Gastroesophageal sphincter (tissue), 4 donors: ENCODE results near the gene ADAMTS17. TPM values are rescaled to one million over a fixed set of nuclear protein-coding genes. Genes with fewer than 3 reads are reported as not detected.

Experiments used
- ATAC-seq: fragments of 150-250 bp; one replicate; pipeline ENCODE4 v1.9.1; 2016; ENCODE audit warnings: mild to moderate bottlenecking, moderate library complexity
- H3K27ac ChIP-seq, 4 donors: fragments of 200-600 bp; sonication (generic) in 3 of 4; 1 replicate in 3 of 4; 2 replicates in 1 of 4; pipeline ENCODE4 v1.5.1; 2016 to 2019
- H3K27me3 ChIP-seq: fragments of 200-600 bp; sonication (generic); one replicate; pipeline ENCODE4 v1.5.1; 2019
- H3K36me3 ChIP-seq, 2 donors: fragments of 200-600 bp; sonication (generic); one replicate each; pipeline ENCODE4 v1.5.1; 2019; ENCODE audit warnings: control low read depth in 1 of 2
- H3K4me1 ChIP-seq, 3 donors: fragments of 200-600 bp; sonication (generic); 1 replicate in 2 of 3; 2 replicates in 1 of 3; pipeline ENCODE4 v1.5.1; 2016 to 2019; ENCODE audit warnings: control low read depth in 2 of 3
- H3K4me3 ChIP-seq, 2 donors: fragments of 200-600 bp; sonication (generic); one replicate each; pipeline ENCODE4 v1.5.1; 2019; ENCODE audit warnings: mild to moderate bottlenecking in 1 of 2, moderate library complexity in 1 of 2
- H3K9me3 ChIP-seq, 3 donors: fragments of 200-600 bp; sonication (generic); one replicate each; pipeline ENCODE4 v1.5.1; 2017 to 2019; ENCODE audit warnings: control low read depth in 2 of 3
- EP300 ChIP-seq: sonication (generic); formaldehyde crosslinking; IDR thresholded peaks from one replicate; pipeline ENCODE4 v1.6.1; 2017; ENCODE audit warnings: antibody characterized with exemption, mild to moderate bottlenecking
- POLR2A ChIP-seq, 2 donors: fragments of 450-650 bp; IDR thresholded peaks; one replicate each; pipeline ENCODE4 v1.6.1; 2017; ENCODE audit warnings: antibody characterized with exemption in 2 of 2, mild to moderate bottlenecking in 2 of 2, moderate library complexity in 1 of 2
- POLR2AphosphoS5 ChIP-seq: sonication (generic); formaldehyde crosslinking; IDR thresholded peaks from one replicate; pipeline ENCODE4 v1.6.1; 2017; ENCODE audit warnings: antibody characterized with exemption
- WGBS, 2 donors: methylation state at CpG; one replicate each; pipeline ENCODE4 v1.1.5; 2018; ENCODE audit warnings: low coverage in 1 of 2; 5-methylcytosine and 5-hydroxymethylcytosine counted together
- total RNA-seq, 4 donors: library from RNA; depleted of rRNA; stranded (reverse); fragments of >200 nt; gene quantifications; one replicate each; pipeline ENCODE4 v1.1.0, GENCODE V29; 2016
- TF ChIP-seq, protein P1 (sequence below), 4 experiments: fragments of 200-600 bp in 2 of 4; fragments of 450-650 bp in 2 of 4; sonication (generic) in 1 of 4; IDR thresholded peaks; one replicate each; pipeline ENCODE4 v1.5.1; 2017 to 2019; ENCODE audit warnings: antibody characterized with exemption in 4 of 4, mild to moderate bottlenecking in 2 of 4, moderate library complexity in 2 of 4

Gene ADAMTS17
- total RNA-seq, 4 donors from 2014 or later: 4.9 to 14.0 (median 11.3) TPM

DNA sequence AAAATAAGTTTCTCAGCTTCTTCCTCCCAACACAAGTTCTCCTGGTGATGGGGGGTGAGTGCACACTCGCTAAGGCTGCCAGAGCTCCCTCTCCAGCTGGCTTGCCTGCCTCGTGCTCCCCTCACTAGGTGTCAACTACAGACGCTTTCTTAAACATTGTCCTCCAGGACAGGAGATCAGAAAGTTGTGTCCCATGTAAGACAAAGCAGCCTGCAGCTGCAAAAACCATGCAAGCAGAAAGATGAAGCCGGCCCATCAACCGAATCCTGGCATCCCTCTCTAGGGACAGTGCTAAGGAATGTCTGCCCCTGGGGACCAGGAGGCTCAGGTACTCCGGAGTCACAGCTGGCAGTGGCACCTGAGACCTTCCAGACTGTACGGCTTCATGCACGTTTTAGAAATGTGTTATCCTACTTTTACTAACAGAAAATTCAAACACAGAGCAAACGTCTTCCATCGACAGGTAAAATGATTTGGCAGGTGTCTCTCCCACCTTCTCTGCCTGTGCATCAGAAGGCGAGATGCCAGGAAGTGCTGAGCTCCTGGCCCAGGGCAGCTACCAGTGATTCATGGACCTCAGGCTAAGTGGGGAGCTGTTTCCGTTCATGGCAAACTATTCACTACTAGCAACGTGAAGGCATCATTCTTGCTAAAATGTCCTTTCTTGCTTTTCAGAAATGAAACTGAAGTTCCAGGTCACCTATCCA is 246.1 kb downstream of the ADAMTS17 start:
- ATAC-seq: no peak
- 83% methylated on average over 10 of the region's 13 CpGs; no CpG with 5 or more reads in 1 of the 2 donors for WGBS, 2 donors
- TF ChIP-seq, protein P1, sequence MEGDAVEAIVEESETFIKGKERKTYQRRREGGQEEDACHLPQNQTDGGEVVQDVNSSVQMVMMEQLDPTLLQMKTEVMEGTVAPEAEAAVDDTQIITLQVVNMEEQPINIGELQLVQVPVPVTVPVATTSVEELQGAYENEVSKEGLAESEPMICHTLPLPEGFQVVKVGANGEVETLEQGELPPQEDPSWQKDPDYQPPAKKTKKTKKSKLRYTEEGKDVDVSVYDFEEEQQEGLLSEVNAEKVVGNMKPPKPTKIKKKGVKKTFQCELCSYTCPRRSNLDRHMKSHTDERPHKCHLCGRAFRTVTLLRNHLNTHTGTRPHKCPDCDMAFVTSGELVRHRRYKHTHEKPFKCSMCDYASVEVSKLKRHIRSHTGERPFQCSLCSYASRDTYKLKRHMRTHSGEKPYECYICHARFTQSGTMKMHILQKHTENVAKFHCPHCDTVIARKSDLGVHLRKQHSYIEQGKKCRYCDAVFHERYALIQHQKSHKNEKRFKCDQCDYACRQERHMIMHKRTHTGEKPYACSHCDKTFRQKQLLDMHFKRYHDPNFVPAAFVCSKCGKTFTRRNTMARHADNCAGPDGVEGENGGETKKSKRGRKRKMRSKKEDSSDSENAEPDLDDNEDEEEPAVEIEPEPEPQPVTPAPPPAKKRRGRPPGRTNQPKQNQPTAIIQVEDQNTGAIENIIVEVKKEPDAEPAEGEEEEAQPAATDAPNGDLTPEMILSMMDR (IDR thresholded peaks at IDR 0.05): no peak
- TF ChIP-seq POLR2AphosphoS5: no peak

DNA sequence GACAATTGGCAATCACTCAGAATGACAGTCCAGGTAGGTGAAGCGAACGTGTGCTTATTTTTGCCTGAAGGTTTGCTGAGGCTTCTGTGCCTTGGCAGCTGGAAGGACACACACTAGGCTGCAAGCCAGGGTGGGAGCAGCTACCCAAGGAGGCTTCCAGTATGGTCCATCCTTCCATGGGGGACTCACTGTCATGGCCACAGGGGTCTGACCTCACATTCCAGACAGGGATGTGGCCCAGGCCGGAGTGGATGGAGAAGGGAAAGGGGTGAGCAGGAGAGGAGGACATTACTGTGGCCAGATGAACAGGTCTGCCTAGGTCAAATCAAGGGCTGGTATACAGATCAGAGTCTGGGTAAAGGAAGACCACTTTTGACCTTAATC is 247.7 kb downstream of the ADAMTS17 start:
- TF ChIP-seq POLR2A (IDR thresholded peaks at IDR 0.05): no peak
- TF ChIP-seq EP300: no peak
- TF ChIP-seq, protein P1 (IDR thresholded peaks at IDR 0.05): no peak
- no peak for TF ChIP-seq POLR2AphosphoS5
- Histone ChIP-seq H3K36me3 (peaks cover 0 to 26% of the 10 kb centered on the region in 2 donors), H3K4me1 (no peaks in the 10 kb centered on the region), H3K27ac (no peak overlapping the region), H3K27me3 (no peaks in the 10 kb centered on the region), H3K4me3 (no peak overlapping the region), H3K9me3 (no peaks in the 10 kb centered on the region)
- 89% methylated on average over 2 of the region's 3 CpGs; no CpG with 5 or more reads in 1 of the 2 donors for WGBS, 2 donors
- no peak for ATAC-seq

More for the DNA sequence above, 246.1 kb downstream of the ADAMTS17 start:
- Histone ChIP-seq H3K4me1 (no peaks in the 10 kb centered on the region), H3K27ac (no peak overlapping the region), H3K36me3 (peaks cover 0 to 26% of the 10 kb centered on the region in 2 donors), H3K27me3 (no peaks in the 10 kb centered on the region), H3K9me3 (no peaks in the 10 kb centered on the region), H3K4me3 (no peak overlapping the region)

DNA sequence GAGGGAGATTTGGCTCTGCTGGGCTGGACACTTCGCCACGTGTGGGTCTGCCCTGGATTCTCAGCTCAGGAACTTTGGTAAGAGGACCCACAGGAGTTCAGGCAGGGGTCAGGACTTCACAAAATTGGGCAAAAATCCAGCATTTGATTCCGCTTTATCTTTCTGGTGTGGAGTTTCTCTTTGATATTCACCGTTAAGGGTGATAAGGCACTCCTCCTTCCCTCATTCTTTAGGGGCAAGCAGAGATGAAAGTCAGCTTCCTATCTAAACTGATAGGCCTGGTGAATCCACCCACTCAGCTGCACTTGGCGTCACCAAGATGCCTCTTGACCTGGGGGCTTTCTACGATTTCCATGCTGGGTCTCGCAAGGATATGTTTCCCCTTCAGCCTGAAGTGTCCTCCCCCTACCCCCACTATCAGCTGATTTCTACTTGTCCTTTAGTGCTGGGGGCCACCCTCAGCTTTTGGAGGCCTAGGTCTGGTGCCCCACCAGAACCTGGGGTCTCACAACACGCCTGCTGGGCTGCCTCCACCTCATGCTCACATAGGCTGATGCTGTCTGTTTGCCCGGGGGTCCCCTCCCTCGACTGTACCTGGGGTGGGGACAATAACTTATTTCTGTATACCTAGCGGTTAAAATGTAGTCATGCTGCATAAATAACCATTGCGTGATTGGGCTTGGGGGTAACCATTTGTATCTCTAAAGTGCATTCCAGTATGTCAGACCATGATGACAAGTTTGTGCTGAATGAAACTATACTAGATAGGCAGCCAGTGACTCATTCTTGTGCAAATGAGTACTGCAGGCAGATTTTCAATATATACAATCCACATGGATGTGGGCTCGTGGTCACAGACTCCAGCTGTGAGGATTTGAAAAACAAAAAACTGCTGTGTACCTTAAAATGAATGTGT is 248.3 kb downstream of the ADAMTS17 start:
- Histone ChIP-seq H3K4me3 (no peak overlapping the region), H3K9me3 (no peaks in the 10 kb centered on the region), H3K27me3 (no peaks in the 10 kb centered on the region), H3K27ac (no peak overlapping the region), H3K36me3 (peaks cover 0 to 26% of the 10 kb centered on the region in 2 donors), H3K4me1 (no peaks in the 10 kb centered on the region)
- ATAC-seq: no peak
- TF ChIP-seq EP300: no peak
- TF ChIP-seq POLR2A (IDR thresholded peaks at IDR 0.05): no peak
- TF ChIP-seq POLR2AphosphoS5: no peak
- TF ChIP-seq, protein P1 (IDR thresholded peaks at IDR 0.05): no peak
- WGBS, 2 donors: 79 to 85% methylated on average over 6 to 11 of the region's 13 CpGs

DNA sequence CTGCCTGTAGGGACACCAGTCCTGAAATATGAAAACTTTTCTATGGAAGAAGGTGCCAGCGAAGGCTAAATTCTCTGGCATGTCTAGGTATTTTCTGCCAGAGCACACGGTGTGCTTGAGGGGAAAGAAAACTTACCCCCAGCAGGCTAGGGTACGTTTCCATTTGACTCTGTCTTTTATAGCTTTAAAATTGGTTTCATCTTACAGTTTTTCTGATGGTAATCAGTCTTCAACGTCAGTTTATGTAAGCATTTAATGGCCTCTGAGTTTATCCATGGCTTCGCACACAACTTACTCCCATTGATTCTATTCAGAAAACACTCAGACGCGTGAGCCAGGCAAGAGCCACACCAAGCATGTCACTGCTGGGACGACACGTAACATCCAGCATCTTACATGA is 249.7 kb downstream of the ADAMTS17 start:
- H3K4me1 ChIP-seq: no peaks in the 10 kb centered on the region
- TF ChIP-seq POLR2AphosphoS5: no peak
- TF ChIP-seq POLR2A (IDR thresholded peaks at IDR 0.05): no peak
- TF ChIP-seq, protein P1 (IDR thresholded peaks at IDR 0.05): no peak
- no peak for TF ChIP-seq EP300
- WGBS, 2 donors: 64 to 79% methylated on average over 6 to 8 of the region's 9 CpGs
- no peak for ATAC-seq
- H3K4me3 ChIP-seq: no peak overlapping the region
- H3K9me3 ChIP-seq: no peaks in the 10 kb centered on the region
- no peaks in the 10 kb centered on the region for H3K27me3 ChIP-seq
- H3K27ac ChIP-seq: no peak overlapping the region
- peaks cover 0 to 26% of the 10 kb centered on the region in 2 donors for H3K36me3 ChIP-seq
